Amniotic epithelial cell (primary cell): Measurements from ENCODE around the gene TGIF1.
"Not testable (repeated sequence)": the region's sequence is repeated elsewhere in the genome, so short reads cannot be mapped to it uniquely, and the experiment has no call there.

Experiments used
- DNase-seq: peaks from one replicate; pipeline ENCODE4 v3.0.0-alpha.2; 2010; ENCODE audit warnings: low read depth

The TGIF1 gene

DNA sequence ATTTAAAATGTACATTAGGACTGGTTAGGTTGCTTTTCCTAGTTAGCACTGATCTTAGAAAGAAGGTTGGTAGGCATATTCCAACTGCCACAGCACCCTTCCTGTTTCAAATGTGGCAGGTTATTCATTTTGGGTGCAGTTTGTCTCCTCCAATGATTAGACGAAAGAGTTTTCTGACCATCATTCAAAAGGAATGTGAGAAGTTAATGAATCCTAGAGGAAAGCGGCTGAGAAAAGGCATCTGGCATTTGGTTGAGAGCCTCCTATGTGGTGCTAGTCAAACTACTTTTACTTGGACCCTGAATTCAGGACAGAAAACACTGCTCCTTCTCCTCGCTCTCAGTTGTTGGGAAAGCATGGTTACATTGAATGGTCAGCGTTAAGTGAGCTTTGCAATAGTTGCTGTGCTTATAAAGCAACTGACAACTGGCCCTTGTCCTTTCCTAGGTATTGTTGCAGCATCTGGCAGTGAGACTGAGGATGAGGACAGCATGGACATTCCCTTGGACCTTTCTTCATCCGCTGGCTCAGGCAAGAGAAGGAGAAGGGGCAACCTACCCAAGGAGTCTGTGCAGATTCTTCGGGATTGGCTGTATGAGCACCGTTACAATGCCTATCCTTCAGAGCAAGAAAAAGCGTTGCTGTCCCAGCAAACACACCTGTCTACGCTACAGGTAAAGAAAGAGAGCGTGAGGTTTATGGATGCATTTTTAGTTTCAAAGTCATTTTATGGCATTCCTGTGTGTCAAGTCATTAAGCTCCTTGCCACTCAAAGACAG is 6.1 kb downstream of the TGIF1 start:
- DNase-seq = peak; percentile 48

DNA sequence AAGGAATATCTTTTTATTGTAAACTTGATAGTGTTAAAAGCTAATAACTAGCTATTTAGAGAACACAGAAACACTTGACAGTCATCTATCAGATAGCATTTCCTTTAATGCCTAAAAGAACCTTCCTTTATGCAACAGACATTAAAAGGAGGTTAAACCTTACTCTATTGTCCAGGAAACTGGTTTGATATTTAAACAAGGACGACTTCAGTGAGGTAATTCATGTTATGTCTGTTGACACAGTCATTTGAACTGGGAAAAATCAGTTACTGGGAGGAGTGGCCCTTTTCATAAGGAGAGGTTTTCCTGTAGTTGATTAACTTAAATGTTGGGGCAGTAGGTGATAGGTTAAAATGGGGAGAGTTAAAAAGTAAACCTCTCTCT is 6.7 kb downstream of the TGIF1 start:
- no peak for DNase-seq

DNA sequence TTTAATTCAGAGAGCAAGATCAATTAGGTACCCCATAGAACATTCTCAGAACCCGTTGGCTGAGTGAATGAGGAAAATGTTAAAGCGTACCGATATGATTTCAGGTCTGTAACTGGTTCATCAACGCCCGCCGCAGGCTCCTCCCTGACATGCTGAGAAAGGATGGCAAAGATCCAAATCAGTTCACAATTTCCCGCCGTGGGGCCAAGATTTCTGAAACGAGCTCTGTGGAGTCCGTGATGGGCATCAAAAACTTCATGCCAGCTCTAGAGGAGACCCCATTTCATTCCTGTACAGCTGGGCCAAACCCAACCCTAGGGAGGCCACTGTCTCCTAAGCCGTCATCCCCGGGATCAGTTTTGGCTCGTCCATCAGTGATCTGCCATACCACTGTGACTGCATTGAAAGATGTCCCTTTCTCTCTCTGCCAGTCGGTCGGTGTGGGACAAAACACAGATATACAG is 7.3 kb downstream of the TGIF1 start:
- DNase-seq = no peak

DNA sequence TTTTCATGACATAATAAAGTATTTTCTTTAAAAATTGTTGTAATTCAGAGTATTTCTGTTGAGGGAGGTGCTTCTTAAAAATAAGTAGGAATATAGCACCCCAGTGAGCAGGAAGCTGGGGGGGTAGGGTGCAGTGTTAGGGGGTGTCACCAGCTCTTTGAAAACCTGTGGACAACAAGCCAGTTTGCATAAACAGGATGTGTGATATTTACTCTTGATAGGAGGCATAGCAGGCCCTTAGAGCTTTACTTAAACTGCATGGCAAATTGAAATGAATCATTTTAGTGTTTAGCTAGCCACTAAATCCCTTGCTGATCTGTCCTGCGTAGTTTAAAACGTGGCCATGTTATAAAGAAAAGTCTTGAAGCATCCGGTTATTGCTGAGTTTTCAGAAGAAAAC is 8.4 kb downstream of the TGIF1 start:
- DNase-seq = peak; percentile 38

DNA sequence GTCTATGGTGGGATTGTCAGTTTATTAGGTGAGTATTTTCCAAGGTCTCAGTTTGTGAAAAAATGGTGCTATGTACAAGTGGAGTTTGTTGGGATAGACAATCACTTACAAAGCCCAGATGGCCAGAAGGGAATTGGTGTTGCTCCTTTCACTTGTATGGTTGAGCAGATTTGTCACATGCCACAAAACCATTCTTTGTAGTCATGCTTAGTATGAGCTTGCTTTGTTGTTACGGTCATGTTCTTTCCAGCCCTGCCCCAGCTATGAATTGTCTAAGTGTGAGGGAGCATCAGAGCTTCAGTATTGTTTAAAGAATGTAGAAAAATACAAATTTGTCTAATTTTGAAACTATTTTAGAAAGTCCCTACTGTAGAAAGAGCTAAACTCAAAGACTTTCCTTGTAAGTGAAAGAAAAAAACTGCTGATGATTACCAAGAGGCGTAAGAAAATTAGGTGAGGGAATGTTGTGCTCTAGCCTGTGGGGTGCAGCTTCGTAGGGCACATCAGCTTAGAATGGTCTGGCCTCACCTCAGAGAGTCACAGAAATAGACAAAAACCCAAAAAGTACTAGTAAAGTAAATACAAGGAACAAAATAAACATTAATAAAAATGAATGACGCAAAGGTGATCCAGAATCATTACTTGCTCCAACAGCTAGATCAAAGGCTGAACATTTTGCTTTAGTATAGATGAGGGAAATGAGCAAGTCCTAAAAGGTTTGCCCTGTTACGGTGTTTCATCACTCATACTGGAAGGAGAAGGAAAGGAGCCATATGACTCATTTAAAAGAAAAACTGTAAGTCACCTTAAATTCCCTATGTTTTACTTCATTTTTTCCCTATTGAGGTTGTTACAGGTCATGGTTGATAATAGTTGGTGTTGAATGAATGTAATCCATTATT is 9.2 kb downstream of the TGIF1 start:
- peak; percentile 62 for DNase-seq

DNA sequence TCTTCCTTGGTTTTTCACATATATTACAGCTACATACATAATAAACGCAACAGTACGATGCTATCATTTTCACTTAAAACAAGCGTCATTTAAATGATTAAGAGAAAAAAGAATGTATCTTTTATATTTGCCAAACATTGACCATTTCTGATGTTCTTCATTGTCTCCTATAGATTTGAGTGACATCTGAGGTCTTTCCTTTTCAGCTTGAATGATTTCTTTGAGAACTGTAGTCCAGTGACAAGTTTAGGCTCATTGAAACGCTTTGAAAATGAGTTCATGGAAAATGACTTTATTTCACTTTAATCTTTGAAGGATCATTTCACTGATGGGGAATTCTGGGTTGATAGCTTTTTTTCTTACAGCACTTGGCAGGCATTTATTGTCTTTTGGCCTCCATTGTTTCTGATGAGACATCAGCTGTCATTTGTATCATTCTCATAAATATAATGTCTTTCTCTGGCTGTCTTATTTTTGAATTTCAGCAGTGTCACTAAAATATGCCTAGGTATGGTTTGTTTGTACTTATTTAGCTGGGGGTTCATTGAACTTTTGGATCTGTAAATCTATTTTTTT is 10.9 kb downstream of the TGIF1 start:
- no peak for DNase-seq

DNA sequence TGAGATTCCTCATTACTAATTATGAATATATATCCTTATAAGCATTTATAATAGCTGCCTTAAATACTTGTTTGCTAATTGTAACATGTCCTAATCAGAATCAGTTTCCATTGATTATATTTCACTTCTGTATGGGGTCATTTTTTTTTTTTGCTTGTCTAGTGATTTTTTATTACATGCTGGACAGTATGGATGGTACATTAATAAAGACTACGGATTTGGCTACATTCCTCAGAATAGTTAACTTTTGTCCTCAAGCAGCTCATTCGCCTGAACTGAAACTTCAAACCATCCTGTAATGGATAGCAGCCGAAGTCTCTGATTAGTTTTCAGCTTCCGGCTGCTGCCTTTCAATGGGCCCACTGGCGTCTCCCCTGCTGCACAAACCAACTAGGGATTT is 11.7 kb downstream of the TGIF1 start:
- no peak for DNase-seq

DNA sequence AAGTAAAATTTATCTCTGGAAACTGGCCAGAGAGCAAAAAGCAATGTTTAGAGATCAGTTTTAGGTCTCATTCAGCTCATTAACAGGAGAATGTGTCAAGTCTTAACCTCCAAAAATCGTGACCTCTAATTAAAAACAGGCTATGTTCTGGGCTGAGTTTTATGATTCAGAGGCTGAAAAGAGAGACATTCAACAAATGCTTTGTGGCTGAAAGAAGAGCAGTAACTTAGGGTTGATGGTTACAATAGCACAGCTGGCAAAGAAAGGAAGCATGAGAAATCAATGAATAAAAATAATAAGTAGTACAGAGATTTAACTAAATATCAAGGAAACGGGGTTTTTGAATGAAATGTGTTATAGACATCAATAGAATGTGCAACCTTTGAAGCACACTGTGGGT is 13.1 kb downstream of the TGIF1 start:
- DNase-seq = no peak

DNA sequence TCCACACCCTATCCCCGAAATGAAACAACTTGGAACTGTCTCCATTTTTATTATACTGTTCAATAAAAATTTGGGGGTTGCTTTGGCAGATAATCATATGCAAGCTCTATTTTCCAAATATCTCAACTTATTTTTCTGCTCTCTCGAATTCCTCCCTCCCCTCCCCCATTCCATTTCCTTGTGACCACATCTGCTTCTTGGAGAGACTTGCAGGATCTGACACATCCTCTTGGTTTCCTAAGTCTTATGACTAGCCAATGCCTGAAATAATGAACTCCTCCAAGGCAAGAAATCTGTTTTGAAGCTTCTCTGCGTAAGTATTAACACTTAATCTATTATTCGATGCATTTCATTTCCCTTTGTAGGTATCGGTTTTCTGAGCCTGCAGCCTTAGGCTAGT is 16.1 kb downstream of the TGIF1 start:
- peak; percentile 90 for DNase-seq

DNA sequence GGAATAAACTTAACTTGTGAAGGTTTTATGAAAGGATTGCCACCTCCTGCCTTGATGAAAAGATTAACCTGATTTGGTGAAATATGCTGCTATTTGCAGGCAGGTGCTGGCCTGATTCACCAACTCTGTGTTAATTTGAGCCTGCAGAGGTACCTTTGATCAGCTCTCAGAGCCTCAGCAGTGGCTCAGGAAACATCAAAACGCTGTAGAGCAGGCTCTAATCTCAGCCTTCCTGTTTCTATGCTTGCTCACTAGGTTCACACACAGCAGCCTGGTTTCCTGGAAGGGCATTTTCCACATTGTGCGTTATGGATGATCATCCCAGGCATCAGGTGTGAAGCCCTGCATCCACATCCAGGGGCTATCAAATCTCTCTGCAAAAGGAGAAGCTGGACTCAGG is 16.9 kb downstream of the TGIF1 start:
- no peak for DNase-seq

DNA sequence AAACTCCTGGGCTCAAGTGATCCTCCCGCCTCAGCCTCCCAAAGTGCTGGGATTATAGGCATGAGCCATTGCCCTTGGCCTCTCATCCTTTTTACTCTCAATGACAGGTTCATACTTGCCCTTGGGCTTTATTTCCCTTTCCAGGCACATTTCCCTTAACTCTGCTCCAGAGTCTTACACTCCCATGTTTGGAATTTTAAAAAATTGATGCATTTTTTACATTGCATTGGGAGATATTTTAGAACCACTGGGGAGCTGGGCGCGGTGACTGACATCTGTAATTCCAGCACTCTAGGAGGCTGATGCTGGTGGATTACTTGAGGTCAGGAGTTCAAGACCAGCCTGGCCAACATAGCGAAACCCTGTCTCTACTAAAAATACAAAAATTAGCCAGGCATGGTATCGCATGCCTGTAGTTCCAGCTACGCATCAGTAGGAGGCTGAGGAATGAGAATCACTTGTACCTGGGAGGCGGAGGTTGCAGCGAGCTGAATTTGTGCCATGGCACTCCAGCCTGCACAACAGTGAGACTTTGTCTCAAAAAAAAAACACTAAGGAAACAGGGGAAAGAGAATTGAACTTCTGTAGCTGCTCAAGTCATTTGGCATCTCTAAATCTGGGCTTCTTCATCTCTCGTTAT is 18.2 kb downstream of the TGIF1 start:
- DNase-seq = no peak

DNA sequence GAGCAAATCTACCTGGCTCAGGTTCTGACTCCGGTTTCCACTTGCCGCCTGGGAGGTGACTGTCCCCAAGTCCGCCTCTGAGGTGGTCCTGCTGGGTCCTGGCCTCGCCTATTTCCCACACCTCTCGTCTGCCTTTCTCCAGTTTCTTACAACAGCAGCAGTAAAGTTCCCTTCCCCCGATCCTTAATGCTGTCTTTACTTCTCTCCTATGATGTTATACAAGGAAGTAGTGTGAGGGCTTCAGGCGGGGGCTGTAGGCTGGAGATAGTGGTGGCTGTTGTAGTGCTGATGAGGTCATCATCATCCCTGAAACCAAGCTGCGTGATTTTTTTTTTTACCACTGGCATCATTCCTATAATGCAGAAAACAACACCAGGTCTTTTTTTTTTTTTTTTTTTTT is 18.9 kb downstream of the TGIF1 start:
- peak; percentile 62 for DNase-seq

DNA sequence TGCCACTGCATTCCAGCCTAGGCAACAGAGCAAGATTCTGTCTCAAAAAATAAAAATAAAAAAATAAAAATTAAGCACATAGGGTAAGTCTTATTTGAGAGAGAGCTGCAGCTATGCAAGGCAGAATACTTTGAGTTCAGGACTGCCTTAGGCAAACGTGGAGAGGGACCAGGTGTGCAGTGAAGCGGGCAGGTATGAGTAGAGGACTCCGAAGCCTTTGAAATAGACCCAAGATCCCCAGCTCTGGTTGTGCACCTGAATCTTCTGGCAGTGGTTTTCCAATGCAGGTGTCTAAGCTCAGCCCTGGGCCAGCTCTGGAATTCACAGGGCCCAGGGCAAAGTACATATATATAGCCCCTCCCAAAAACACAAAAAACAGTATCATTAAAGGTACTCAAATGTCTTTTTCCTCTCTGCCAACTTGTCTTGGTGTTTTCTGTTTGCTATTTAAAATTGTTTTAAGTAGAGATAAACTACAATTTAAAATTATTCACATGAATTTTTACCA is 21.2 kb downstream of the TGIF1 start:
- DNase-seq = no peak

DNA sequence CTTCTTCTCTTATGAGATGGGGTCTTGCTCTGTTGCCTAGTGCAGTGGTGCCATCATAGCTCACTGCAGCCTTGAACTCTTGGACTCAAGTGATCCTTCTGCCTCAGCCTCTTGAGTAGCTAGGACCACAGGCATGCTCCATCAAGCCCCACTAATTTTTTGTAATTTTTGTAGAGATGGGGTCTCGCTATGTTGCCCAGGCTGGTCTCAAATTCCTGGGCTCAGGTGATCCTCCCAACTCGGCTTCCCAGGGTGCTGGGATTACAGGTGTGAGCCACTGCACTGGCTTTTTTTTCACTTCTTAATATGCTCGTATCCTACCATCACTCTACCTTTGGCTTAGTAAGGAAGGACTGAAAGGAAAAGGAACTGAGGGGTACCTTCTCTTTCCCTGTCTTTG is 22.1 kb downstream of the TGIF1 start:
- not testable (repeated sequence) for DNase-seq

DNA sequence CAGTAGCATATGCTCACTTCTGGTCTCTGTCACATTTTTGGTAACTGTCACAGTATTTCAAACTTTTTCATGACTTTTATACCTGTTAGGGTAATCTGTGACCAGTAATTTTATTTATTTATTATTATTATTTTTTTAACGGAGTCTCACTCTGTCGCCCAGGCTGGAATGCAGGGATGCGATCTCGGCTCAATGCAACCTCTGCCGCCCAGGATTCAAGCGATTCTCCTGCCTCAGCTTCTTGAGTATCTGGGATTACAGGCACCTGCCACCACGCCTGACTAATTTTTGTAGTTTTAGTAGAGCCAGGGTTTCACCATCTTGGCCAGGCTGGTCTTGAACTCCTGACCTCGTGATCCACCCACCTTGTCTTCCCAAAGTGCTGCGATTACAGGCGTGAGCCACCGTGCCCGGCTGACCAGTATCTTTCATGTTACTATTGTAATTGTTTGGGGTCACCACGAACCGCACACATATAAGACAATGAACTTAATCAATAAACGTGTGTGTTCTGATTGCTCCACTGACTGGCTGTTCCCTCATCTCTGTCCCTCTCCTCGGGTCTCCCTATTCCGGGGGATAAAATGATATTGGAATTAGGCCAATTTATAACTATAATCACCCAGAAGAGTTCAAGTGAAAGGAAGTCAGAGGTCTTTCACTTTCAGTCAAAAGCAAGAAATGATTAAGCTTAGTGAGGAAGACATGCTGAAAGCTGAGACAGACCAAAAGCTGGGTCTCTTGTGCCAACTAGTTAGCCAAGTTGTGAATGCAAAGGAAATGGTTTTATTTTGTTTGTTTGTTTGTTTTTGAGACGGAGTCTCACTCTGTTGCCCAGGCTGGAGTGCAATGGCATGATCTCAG is 22.9 kb downstream of the TGIF1 start:
- no peak for DNase-seq

DNA sequence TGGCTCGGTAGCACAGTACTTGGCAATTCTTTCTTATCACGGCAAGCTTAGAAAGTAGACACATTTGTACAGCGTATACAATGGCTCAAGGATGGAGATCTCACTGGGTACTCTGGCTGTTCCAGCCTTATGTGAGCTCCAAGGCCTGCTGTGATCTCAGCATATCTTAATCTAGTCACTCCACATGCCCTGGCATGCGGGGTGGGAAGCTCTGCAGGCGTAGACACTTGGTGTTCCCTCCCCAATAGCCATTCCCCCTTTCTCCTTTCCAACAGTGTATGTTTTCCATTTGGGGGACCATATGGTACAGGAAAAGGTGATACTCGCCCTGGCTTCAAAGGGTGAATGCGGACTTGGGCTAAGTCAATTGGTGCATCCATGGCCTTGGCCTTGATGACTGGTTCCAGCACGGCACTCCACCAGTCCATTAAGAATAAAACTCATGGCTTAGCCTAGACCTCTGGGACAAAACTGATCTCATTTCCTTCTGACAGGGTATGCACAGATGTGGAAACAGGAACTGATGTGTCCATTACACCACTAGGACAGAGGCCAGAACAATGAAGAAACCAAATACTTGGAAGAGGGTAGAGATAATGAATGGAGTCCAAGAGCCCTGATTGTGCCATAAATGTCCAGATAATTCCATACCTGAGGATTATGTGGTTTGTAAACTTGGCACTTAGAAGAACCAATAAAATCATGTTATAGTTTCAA is 28.4 kb downstream of the TGIF1 start:
- DNase-seq = peak; percentile 86

DNA sequence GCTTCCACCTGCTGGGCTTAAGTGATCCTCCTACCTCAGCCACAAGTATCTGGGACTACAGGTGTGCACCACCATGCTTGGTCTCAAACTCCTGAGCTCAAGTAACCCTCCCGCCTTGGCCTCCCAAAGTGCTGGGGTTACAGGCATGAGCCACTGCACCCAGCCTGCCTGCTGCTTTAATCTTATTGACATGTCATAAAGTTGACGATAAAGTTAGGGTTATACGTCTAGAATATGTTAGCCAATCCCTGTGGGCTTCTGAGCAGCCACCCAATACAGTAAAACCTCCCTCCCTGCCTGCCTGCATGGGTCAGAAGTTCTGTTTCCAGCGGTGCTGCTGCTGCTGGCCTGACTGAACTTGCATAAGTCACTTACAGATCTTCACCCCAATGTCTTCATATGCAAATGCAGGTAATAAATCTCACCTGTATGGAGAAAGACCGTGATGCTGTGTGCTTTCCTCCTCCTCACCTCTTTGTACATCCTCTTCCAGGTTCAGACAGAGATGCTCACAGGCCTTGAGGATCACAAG is 30.1 kb downstream of the TGIF1 start:
- no peak for DNase-seq

DNA sequence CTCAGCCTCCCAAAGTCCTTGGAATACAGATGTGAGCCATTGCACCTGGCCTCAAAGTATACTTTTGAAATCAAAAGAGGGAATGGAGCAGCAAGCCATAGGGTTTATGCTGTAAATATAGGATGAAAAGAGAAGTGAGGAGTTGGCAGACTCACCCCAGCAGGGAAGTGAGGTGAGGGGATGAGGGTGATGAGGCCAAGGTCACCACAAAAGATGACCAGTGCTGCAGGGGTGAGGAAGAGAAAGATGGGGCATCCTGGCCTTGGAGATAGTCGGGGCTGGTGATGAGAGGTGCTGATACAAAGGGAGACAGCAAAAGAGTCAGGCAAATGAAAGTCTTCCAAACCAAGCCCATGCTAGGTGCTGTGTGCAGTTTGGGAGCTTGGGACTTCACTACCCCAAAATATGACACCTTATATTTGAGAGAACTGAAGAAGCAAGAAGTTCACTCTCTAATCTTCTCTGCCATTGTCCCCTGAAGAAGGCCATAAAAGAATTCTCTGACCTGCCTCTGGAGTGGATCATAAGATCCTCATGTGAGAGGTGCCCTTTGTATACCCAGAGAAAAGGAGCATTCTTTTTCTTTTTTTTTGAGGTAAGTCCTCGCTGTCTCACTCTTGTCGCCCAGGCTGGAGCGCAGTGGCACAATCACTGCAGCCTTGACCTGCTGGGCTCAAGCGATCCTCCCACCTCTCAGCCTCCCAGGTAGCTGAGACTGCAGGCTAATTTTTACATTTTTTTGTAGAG is 31.0 kb downstream of the TGIF1 start:
- DNase-seq = no peak

DNA sequence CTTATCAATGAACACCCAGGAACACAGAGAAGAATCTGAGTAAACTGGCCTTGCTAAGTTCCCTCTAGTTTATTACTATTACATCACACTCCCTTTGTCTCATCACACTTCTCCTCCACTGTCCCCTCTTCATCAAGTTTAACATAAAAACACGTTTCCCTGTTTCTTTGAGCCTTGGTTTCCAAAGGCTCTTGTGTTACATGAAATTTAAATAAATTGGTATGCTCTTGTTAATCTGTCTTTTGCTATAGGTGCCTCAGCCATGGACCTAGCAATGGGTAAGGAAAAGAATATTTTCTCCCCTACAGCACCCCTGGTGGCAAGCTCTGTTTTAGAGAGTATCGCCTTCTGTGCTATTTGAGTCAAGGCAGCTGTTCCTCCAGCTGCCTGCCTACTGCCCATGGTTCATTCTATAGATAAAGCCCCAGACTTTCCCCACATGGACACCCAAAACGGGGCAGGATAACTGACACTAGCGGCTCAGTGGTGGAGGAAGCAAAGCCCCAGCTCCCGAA is 31.8 kb downstream of the TGIF1 start:
- DNase-seq = peak; percentile 37
